ENCODE data around the gene GUK1.
"Not testable (repeated sequence)": the region's sequence is repeated elsewhere in the genome, so short reads cannot be mapped to it uniquely, and the experiment has no call there.

GUK1 gene

GRCh38 chr1:228185641-228185965 lies 45.5 kb downstream of the GUK1 start:
- H3K27ac ChIP-seq: no peak overlapping the region
- TF ChIP-seq ZFX (IDR thresholded peaks at IDR 0.05): no peak
- TF ChIP-seq, protein P1, sequence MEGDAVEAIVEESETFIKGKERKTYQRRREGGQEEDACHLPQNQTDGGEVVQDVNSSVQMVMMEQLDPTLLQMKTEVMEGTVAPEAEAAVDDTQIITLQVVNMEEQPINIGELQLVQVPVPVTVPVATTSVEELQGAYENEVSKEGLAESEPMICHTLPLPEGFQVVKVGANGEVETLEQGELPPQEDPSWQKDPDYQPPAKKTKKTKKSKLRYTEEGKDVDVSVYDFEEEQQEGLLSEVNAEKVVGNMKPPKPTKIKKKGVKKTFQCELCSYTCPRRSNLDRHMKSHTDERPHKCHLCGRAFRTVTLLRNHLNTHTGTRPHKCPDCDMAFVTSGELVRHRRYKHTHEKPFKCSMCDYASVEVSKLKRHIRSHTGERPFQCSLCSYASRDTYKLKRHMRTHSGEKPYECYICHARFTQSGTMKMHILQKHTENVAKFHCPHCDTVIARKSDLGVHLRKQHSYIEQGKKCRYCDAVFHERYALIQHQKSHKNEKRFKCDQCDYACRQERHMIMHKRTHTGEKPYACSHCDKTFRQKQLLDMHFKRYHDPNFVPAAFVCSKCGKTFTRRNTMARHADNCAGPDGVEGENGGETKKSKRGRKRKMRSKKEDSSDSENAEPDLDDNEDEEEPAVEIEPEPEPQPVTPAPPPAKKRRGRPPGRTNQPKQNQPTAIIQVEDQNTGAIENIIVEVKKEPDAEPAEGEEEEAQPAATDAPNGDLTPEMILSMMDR (conservative IDR thresholded peaks at IDR 0.05): no peak

DNA sequence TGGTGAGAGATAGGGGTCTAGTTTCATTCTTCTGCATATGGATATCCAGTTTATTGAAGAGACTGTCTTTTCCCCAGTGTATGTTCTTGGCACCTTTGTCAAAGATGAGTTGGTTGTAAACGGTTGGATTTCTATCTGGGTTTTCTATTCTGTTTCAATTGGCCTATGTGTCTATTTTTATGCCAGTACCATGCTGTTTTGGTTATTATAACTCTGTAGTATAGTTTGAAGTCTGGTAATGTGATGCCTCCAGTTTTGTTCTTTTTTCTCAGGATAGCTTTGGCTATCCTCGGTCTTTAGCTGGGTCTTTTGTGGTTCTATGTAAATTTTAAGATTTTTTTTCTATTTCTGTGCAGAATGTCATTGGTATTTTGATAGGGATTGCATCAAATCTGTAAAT lies 48.2 kb downstream of the GUK1 start:
- not testable (repeated sequence) for H3K27ac ChIP-seq

DNA sequence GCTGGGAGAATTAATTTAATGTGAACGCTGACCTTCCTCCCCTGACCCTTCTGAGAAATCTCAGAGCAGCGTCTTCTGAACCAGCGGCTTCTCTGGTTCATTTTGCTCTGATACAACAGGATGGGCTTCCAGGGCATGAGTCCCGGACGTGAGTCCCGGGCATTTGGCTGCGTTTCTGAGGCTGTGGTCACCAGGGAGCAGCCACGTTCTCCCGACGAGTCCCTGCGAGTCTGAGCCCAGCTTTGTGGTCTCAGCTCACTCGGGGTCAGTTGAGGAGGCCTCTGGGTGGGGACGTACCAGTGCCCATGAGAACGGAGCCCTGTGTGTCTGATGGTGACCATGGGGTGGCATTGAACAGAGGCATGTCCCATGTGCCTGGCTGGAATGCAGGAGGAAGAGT lies 50.1 kb downstream of the GUK1 start:
- no peak overlapping the region for H3K27ac ChIP-seq
- TF ChIP-seq ZFX (IDR thresholded peaks at IDR 0.05): no peak
- TF ChIP-seq, protein P1 (conservative IDR thresholded peaks at IDR 0.05): no peak

DNA sequence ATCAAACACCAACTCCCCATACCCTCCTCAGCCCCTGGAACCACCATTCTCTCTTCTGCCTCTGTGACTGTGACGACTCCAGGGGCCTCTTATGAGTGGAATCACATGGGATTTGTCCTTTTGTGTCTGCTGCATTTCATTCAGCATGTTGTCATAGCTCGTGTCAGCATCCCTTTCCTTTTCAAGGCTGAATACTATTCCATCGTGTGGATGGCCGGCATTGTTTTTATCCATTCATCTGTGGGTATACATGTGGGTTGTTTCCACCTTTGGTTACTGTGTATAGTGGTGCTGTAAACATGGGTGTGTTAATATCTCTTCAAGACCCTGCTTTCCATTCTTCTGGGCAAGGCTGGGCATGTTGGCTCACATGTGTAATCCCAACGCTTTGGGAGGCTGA lies 50.7 kb downstream of the GUK1 start:
- no peak for TF ChIP-seq ZFX (IDR thresholded peaks at IDR 0.05)
- no peak overlapping the region for H3K27ac ChIP-seq

- H3K27ac ChIP-seq: no peak overlapping the region
- TF ChIP-seq, protein P1 (conservative IDR thresholded peaks at IDR 0.05): no peak
- TF ChIP-seq ZFX (IDR thresholded peaks at IDR 0.05): no peak
These were observed 54.4 kb downstream of the GUK1 start for GRCh38 chr1:228194436-228194835.

DNA sequence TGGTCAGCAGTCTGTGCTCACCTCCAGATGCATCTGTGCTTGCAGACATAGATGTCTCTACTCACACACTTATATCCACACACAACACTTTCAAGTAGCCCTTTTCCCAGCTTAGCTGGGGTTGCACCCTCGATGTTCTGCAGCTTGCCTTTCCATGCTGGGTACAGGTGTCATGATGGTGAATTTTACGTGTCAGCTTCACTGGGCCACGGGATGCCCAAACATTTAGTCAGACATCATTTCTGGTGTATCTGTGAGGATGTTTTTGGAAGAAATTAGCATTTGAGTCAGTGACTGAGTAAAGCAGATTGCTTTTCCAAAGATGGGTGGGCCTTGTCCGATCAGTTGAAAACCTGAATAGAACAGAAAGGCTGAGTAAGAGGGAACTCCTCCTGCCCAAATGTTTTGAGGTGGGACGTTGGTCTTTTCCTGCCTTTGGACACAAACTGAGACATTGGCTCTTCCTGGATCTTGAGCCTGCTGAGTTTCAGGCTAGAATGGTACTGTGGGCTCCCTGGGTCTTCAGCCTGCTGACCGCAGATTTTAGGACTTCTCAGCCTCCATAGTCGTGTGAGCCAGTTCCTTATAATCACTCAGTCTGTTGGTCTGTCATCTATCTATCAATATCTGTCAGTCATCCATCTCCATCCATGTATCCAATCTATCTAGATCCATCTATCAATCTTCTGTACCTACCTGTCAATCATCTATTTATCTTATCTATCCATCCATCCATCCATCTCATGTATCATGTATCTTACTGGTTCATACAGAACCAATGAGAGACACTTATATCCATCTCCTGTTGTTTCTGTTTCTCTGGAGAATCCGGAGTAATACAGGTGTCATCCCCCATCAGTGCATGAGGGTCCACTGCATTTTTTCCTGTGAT lies 55.1 kb downstream of the GUK1 start:
- TF ChIP-seq, protein P1 (conservative IDR thresholded peaks at IDR 0.05): no peak
- TF ChIP-seq ZFX (IDR thresholded peaks at IDR 0.05): no peak
- H3K27ac ChIP-seq: no peak overlapping the region

GRCh38 chr1:228197555-228198147 lies 57.6 kb downstream of the GUK1 start:
- TF ChIP-seq, protein P1 (conservative IDR thresholded peaks at IDR 0.05): no peak
- no peak for TF ChIP-seq ZFX (IDR thresholded peaks at IDR 0.05)
- H3K27ac ChIP-seq: no peak overlapping the region
